ENCODE data around the gene GNLY.

- TF ChIP-seq POLR2A (IDR thresholded peaks at IDR 0.05; ENCODE audit: low read length) (no peak), GATA1 (IDR thresholded peaks at IDR 0.05; ENCODE audit: low read depth, low read length) (no peak)
Measured at GRCh38 chr2:85644909-85645308, 49.2 kb upstream of the GNLY start.

Measured in erythroblast (primary cell).